GM20000 (cell line): ENCODE data around the gene MDP1.

Source experiments
- DNase-seq: peaks from one replicate; pipeline ENCODE4 v3.0.0; 2012; ENCODE audit warnings: low spot score
- CTCF ChIP-seq: IDR thresholded peaks from 2 replicates; pipeline ENCODE4 v1.5.1; 2012; ENCODE audit warnings: mild to moderate bottlenecking, control low read depth; ENCODE audit errors: extremely low read depth, missing control alignments

Gene MDP1

GRCh38 chr14:24215495-24216344, at the start of gene MDP1:
Gene MDP1, minus strand, starts transcription at chr14:24216066. Its CDS starts 111 bp downstream, at chr14:24215955.
- TF ChIP-seq CTCF, result peak; percentile 87
- peak; percentile 85 for DNase-seq

- DNase-seq, result no peak
- no peak for TF ChIP-seq CTCF
These were observed 48.4 kb upstream of the MDP1 start for GRCh38 chr14:24264298-24264697.

- DNase-seq, result no peak
- no peak for TF ChIP-seq CTCF
These were observed 48.0 kb upstream of the MDP1 start for GRCh38 chr14:24263848-24264247.

- TF ChIP-seq CTCF, result no peak
- no peak for DNase-seq
These were observed 47.2 kb upstream of the MDP1 start, which contains the start of gene TGM1 for GRCh38 chr14:24262821-24263733. Gene TGM1, minus strand, starts transcription at chr14:24263177. Its CDS starts 825 bp downstream, at chr14:24262352.

- no peak for TF ChIP-seq CTCF
- no peak for DNase-seq
These were observed 46.1 kb upstream of the MDP1 start for GRCh38 chr14:24261969-24262327.

- TF ChIP-seq CTCF, result no peak
- no peak for DNase-seq
These were observed 45.5 kb upstream of the MDP1 start for GRCh38 chr14:24261256-24261968.
